HL-60/S4 treated with phorbol 12-myristate 13-acetate at 8.2 ng/mL for 4 days and 3 days (cell line): ENCODE data around the gene RPL13.

ENCODE experiments used
- in situ Hi-C: fragments of 300-500 bp; cut with MboI; formaldehyde crosslinking; loops from 2 replicates; pipeline ENCODE4 v1.15.0; 2022; ENCODE audit warnings: low sequenced_read_pairs

Gene RPL13

DNA sequence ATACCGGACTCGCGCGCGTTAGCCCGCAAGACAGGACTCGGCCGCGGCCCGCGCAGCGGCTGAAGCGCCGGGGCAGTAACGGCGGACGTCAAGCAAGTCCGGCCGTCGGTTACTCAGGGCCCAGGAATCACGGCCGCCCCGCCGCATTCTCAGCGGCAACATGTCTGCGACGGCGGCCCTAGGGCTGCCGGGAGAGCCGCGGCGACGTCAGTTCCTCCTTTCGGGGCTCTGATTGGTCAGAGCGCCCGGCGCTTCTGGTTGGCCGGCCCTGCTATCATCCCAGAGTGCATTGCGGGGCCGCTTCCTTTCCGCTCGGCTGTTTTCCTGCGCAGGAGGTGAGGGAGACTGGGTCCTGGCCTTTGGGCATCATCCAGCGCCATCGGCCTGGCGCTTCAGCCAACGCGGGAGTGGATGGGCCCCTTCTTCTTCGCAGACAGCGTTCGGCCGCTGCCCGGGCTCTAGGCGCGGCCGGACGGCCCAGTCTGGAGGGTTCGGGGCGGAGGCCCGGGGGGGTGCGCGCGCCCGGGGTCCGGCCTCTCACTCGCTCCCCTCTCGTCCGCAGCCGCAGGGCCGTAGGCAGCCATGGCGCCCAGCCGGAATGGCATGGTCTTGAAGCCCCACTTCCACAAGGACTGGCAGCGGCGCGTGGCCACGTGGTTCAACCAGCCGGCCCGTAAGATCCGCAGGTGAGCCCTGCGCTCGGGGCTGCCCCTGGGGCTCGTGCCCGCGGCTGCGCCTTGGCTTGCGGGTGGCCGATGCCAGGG, at the start of gene RPL13:
RPL13 (plus strand) TSS at position 305 of the 764 bp plus-strand sequence; CDS start at position 583, 278 bp downstream.
- in situ Hi-C loops, result no loop called here

DNA sequence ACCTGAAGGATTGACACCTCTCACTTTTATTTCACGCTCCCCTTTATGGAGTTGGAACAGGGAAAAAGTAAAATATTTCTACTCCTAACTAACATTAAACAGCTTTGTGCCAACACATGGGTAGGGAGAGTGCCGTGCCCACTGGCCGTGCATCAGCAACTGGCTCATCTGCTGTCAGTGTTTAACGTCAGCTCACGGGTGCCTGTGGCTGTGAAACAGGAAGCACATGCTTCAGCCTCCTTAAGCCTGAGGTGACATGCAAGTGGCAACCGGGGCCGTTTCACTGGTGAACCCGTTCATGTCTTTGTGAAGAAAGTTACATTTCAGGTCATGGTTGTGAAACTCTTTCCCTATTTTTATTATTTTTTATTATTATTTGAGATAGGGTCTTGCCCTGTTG, 49.1 kb upstream of the RPL13 start:
- in situ Hi-C loops, result no loop called here

DNA sequence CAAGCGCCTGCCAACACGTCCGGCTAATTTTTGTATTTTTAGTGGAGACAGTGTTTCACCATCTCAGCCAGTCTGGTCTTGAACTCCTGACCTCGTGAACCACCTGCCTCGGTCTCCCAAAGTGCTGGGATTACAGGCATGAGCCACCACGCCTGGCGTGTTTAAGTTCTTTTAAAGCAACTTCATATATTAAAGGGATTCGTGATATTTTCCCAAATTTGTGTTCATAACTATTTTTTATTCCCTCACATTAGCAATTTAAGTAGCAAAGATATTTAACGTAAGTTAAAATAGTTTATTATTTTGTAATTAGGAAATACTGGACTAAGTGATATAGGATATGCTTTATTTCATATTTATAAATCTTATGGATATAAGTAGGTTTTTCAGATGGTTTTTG, 48.0 kb upstream of the RPL13 start:
- in situ Hi-C loops, result no loop called here

DNA sequence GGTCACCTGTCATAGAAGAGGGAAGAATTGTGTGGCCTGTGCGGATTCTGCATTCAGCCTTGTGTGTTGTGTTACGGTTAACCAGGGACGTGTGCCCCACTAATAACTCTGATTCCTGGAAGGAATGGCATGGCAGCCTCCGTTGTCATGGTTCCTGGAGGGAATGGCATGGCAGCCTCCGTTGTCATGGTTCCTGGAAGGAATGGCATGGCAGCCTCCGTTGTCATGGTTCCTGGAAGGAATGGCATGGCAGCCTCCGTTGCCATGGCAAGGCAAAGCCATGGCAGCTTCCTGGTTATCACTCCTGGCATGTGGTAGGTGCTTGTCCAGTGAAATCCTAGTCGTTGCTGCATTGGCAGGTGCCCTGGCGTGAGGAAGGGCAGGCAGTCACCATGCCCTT, 43.4 kb upstream of the RPL13 start:
- in situ Hi-C loops, result no loop called here

DNA sequence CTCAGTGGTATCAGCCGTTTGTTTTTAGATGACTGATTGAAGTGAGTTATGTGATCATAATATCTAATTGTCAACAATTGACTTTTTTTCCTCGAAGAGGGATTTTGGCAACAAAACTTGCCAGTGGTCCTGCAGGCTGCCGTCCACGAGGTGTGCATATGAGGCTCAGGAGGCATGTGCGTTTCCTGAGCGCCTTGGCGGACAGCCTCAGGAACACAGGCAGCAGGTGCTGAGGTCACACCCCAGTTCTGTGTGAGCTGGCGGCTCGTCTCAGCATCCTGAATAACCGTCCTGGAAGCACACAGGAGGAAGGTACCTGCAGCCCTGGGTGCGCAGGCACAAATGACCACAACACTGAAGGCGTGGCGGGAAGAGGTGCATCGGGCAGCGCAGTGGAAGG, 40.6 kb upstream of the RPL13 start:
- in situ Hi-C loops, result no loop called here

DNA sequence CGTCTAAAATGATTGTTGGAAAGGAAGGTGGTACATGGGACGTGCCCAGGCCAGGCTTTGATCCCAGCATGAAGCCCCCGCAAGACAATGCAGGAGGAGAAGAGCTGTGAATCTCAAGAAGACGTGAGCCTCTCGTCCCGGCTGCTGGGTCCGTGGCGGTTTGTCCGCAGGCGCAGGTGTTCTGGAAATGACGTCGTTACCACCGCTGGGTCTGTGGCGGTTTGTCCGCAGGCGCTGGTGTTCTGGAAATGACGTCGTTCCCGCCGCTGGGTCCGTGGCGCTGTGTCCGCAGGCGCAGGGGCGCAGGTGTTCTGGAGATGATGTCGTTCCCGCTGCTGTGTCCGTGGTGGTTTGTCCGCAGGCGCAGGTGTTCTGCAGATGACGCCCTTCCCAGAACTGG, 38.2 kb upstream of the RPL13 start:
- in situ Hi-C loops, result no loop called here

DNA sequence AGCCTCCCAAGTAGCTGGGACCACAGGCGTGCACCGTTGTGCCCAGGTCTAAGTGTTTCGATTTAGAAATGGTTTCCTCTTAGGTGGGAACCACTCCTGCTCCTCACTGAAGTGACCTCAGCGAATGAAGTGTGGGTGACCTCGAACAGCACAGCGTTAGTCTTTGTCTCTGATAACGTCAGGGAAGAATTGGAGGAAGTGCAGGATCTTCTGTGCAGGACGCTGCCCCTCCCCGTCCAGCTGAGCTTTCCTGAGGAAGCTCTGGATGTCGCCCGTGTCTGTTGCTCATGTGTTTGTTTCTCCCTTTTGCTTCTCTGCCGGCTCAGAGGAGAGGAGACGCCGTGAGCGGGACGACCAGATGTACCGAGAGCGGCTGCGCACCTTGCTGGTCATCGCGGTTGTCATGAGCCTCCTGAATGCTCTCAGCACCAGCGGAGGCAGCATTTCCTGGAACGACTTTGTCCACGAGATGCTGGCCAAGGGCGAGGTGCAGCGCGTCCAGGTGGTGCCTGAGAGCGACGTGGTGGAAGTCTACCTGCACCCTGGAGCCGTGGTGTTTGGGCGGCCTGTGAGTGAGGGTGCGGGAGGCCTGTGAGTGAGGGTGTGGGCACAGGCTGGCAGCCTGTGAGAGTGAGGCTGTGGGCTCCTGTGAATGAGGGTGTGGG, 36.7 kb upstream of the RPL13 start:
- in situ Hi-C loops, result no loop called here

DNA sequence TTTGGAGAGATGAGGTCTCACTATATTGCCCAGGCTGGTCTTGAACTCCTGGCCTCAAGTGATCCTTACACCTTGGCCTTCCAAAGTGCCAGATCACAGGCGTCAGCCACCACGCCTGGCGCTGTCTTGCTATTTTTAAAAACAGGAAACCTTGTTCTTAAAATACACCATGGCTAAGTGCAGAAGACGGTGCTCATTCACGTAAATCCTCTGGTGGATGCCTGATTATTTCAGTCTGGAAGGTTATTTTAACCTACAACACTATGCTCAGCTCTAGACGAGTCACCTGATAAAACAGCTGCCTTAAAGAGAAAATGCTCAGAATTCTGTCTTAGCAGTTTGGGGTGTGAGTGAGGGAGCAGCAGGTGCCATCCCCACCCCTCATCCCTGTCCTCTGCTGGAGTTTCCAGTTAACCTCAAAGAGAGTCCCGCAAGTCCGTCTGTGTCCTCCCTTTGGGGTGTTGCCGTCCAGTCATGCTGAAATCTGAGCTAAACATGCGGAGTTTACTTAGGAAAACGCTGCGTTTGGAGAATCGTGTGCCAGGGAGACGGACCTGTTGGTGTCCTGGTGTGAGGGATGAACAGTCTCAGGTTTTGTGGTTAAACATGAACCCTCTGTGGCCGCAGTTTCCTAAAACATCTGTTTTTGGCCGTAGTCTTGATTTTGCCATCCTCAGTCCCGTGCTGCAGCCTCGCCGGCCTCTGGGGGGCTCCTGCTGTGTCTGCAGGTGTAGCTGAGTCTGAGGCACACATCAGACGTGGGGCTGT, 35.2 kb upstream of the RPL13 start:
- in situ Hi-C loops, result no loop called here

DNA sequence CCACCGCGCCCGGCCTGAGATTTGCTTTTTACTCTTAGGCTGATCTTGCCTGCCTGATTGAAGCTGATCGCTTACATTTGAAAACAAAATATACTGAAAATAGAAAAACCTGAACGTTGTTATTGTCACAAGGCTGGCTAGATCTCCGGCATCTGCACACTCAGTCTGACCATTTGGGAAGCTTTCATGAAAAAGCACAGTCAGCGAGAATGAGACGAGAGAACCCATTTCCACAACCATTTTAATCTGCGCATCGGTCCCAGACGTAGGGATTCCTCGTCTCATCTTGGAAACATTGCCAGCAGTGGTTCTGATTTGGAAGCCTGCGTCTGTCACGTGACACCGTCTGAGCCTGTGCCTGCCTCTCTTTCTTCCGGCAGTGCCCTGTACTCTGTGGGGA, 31.4 kb upstream of the RPL13 start:
- in situ Hi-C loops, result no loop called here

DNA sequence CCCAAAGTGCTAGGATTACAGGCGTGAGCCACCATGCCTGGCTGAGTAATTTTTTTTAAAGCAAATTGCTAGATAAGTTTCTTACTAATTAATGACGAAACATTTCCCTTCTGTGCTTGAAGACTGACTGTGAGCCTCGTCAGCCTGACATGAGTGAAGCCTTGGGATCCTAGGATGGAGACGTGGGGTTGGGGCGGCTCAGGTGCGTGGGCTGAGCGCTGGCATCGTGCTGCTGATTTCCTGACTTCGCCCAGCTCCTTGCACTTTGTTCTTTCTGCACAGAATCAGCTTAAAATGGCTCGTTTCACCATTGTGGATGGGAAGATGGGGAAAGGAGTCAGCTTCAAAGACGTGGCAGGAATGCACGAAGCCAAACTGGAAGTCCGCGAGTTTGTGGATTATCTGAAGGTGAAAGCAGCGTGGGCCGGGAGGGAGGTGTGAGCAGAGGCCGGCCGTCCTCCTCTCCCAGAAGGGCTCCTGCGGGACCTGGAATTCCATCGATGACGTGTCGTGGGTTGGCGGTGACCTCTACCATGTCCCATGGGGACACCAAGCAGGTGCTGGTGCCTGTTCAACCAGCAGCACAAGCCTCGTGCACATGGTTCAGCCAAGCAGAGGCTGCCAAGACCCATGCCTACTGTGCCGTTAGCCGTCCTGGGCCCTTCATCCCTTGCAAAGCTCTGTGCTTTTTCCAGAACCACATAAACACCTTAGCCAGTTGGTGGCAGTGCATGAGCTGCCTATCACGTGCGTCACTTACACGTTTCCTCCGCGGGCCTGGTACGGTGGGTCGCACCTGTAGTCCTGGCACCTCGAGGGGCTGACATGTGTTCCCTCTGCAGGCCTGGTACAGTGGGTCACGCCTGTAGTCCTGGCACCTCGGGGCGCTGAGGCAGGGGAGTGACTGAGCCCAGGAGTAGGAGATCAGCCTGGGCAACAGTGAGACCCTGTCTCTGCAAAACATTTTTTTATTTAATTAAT, 29.8 kb upstream of the RPL13 start:
- in situ Hi-C loops, result no loop called here

DNA sequence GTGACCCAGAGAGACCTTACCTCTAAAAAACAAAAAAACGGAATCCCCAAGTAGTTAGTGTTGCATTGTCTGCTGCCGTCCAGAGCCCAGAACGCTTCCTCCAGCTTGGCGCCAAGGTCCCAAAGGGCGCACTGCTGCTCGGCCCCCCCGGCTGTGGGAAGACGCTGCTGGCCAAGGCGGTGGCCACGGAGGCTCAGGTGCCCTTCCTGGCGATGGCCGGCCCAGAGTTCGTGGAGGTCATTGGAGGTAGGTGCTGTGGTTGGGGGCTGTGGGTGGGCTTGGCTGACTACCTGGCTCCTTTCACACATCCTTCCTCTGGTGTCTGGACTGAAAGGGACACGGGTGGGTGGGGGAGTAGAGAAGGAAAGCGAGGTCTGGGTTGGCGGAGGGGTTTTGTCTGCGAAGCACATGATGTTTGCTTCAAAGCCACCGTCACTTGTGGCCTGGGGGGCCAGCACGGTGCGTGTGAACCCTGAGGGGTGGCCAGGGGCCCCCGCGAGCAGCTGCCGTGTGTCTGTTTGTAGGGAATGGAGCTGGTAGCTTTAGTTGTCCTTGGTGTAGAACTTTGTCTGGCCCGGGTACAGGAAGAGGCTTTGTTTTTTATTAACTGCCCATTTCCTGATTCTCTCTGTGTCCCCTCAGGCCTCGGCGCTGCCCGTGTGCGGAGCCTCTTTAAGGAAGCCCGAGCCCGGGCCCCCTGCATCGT, 28.5 kb upstream of the RPL13 start:
- in situ Hi-C loops, result no loop called here

DNA sequence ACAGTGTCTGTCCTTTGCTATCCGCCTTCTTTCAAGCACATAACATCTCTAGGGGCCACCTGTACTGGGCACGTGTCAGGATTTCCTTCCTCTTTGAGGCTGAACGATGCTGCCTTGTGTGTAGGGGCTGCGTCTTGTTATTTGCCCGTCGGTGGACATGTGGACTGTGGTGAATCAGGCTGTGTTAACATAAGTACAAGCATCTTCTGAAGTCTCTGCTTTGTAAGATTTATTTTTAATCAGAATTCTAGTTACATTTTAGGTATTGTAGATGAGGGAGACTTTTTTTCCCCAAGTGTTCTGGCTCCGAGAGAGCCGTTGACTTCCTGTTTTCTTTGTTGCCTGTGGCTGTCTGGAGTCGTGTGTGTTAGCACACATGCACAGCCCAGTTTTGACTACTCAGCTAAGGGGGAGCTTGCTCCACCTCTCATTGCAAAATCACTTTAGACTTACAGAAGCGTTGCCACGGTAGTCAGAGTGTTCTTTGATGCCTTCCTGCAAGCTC, 26.2 kb upstream of the RPL13 start:
- in situ Hi-C loops, result no loop called here

DNA sequence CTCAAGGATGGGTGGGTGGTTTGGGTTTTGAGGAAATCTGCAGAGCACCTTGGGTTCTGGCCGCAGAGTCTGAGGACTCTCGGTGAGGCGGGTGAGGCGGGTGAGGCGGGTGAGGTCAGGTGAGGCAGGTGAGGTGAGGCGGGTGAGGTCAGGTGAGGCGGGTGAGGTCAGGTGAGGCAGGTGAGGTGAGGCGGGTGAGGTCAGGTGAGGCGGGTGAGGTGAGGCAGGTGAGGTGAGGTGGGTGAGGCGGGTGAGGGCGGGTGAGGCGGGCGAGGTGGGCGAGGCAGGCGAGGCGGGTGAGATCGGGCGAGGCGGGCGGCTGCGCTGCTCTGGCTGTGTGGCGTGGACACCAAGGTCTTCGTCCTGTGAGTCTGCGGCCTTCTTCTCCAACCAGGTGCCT, 24.1 kb upstream of the RPL13 start:
- in situ Hi-C loops, result no loop called here

DNA sequence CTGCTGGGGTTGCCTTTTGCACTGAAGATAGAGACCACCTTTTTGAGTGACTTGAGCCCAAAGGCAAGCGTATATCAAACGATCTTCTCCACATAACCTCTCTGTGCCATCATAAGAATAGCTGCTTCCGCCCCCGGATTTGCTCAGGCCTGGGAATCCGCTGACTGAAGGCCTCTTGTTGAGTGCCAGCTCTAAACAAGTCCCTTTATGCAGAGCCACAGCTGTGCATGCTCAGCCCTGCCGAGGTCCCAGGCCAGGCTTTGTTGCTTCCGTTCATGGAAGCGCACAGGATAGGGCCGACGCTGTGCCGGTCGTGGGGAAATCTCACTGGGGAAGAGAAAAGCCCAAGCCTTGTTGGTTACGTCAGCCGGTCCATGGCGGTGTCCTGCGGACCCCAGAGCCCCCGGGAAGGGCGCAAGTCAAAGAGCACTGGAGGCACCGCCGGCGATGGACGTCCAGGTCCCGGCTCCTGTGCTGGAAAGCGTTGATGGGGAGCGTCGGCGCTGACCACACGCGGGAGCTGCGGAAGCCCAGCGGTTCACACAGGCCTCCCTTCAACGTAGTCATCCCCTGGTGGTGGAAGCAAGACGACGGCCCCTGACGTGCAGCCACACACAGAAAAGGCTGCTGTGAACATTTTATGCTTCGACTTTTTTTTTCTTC, 23.5 kb upstream of the RPL13 start:
- in situ Hi-C loops, result no loop called here

DNA sequence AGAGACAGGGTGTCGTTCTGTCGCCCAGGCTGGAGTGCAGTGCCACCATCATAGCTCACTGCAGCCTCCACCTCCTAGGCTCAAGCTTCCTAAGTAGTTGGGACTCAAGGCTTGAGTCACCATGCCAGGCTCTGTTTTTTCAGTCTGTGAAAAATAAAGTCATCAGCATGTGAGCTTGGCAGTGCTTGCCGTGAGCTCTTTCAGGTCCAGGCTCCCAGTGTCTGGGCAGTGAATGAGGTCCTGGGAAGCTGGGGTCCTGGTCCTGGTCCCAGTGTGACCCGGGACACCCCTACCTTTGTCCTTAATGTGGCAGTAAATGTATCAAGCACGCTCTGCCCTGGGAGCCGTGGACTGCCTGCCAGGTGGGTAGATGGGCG, 22.9 kb upstream of the RPL13 start:
- in situ Hi-C loops, result no loop called here

DNA sequence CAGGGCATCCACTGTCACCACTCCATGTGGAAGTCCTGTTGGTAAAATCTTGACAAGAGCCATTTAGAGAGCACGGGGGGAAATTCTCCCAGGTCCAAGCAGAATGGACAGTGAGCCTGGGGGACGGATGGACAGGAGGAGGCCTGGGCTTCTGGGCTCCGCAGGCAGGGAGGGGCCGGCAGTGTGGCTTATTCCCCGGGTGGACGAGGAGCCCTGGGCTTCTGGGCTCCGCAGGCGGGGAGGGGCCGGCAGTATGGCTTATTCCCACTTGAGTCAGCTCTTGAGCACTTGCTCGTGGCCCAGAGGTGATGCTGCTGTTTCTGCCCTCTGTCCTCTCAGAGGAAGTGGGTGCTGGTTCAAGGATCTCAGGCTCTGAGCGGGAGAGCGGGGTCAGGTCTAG, 22.2 kb upstream of the RPL13 start:
- in situ Hi-C loops, result no loop called here

DNA sequence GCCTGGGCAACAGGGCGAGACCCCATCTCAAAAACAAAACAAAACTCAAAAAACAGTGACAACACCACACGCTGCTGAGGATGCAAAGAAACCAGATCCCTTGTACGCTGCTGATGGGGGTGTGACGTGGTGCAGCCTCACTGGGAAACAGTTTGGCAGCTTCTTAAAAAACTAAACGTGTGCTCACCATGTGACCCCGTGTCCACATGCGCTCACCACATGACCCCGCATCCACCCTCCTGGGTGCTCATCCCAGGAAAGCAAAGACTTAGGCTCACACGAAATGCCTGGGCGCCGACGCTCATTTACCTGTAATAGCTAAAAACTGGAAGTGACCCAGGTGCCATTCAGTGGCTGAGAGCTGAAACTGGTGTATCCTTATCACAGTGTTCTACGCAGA, 19.9 kb upstream of the RPL13 start:
- in situ Hi-C loops, result no loop called here

DNA sequence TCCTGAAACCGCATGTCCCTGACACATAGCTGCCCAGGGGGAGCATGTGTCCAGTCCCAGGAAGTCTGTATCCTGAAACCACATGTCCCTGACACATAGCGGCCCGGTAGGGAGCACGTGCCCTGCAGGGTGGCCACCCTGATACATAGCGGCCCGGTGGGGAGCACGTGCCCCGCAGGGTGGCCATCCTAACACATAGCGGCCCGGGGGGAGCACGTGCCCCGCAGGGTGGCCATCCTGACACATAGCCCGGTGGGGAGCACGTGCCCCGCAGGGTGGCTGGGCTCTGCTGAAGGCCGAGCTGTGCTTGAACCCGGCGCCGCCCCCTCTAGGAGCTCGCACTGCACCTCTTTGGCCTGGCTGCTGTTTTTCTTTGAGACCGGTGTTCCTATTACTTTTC, 18.7 kb upstream of the RPL13 start:
- in situ Hi-C loops, result no loop called here

DNA sequence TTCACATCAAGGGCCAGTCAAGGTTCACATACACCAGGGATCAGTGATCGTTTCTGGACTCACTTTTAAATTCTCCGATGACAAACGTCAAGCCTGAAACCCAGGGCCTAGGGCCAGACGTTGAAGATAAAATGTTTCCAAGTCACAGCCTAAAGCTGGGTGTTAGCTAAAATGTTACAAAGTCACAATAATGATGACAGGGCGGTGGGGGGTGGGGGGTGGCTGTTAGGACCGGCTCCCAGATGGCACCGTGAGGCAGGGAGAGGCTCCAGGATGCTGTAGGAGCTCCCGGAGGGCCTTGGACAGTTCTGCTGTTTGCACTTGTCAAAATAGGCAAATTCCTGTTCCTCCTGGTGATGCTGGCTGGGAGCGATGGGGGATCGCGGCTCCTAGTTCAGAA, 16.4 kb upstream of the RPL13 start:
- in situ Hi-C loops, result no loop called here

DNA sequence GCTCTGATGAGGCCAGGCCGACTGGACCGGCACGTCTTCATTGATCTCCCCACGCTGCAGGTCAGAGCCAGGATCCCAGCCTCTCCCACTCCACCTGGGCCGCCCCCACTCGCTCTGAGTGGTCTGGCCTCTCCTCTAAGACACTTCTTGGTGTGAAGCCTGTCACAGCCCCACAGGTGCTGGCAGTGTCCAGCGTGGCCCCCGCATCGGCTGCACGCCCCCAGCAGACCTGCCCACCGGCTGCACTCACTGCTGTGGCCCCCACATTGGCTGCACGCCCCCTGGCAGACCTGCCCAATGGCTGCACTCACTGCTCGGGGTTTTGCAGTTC, 15.8 kb upstream of the RPL13 start:
- in situ Hi-C loops, result no loop called here
